GM18498 (cell line): ENCODE data around the gene CBFB.

Source experiments
- ATAC-seq: cut with Tn5 transposase; IDR thresholded peaks from one replicate; pipeline ENCODE4 v1.9.1; 2021; ENCODE audit warnings: mild to moderate bottlenecking, moderate library complexity; ENCODE audit not compliant: unreplicated experiment

Gene CBFB

DNA sequence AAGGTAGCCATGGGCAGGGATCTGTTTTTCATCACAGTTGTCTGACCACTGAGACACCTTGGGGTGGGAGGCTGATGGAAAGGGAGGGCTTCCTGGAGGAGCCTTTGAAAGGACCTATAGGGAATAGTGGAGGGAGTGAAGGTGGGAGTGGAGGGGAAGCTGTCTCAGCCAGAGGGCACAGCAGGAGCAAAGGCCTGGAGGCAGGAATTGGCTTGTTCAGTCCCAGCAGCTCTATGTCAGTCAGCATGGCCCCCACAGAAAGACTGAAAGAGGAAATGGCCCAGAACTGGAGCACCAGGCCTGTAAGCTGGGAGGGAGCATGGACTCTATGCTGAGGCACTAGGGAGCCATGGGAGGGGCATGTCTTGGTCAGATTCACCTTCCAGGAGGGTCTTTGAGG, 12.8 kb upstream of the CBFB start:
- no peak for ATAC-seq

DNA sequence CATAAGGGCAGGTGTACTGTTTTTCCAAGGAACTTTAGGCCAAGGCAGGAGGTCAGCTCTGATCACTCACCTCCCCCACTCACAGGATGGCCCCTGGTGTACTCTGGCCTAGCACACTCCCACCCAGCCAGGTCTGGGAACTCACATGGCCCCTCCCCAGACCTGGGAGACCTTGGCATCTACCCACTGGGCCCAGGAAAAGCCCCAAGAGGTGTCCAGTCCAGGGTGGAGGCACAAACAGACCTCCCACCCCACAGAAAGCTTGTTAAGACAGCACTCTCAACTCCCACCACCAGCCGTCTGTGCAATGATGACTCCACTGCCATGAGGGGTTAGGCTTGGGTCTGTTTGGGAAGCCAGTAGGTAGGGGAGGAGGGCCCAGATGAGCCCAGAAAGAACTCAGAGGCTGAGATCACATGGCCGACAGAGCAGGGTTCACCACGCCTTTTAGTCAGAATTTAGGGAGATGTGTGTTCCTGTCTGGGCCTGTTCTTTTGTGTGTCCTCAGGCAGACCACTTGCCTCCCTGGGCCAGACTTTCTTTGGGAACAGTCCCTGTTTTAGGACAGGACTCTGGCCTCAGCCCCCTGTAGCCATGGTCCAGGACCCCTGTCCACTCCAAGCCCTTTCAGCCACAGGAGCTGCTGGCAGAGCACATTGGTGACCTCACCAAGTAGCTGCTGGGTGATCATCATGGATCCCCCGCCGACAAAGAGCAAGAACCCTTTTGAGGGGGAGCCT, 12.1 kb upstream of the CBFB start:
- no peak for ATAC-seq

DNA sequence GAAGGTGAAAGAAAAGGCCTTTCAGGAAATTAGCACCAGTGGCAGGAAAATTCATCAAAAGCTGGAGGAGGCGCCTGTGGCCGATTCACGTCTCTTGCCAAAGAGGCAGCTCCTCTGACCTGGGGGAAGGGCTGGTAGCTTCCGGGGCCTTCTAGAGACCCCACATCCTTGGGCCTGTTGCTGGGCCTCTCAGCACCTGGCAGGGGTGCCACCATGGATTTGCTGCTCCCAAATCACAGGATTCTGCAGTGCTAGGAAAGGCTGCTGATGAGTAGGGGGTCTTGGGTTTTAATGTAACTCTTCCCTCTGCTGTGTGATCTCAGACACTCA, 11.6 kb upstream of the CBFB start:
- no peak for ATAC-seq

DNA sequence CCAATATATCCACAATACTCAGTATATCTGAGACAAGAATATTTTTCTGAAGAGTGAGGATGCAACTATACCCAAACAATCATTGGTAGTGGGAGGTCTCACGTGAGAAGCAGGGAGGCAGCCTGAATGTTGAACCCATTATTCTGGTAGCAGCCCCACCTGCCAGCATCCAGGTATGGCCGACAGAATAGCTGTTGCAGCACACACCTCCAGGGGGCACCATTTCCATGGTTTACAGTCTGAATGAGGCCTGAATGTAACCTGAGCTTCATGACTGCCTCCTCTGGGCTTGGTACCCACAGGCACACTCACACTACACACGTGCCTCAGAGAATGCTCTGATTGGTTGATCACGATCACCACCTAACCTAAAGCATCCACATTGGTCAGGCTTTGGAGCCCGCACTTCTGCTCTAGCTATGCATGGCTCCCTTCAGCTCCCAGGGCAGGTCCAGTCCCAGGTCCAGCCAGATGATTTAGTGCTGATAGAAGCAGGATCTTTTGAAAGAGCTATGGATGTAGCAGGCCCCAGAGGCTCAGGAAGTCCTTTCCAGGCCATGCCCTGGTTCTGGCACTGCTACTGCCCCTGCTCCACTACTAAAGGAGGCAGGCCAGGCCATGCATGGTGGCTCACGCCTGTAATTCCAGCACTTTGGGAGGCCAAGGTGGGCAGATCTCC, 11.0 kb upstream of the CBFB start:
- ATAC-seq: peak; percentile 82

DNA sequence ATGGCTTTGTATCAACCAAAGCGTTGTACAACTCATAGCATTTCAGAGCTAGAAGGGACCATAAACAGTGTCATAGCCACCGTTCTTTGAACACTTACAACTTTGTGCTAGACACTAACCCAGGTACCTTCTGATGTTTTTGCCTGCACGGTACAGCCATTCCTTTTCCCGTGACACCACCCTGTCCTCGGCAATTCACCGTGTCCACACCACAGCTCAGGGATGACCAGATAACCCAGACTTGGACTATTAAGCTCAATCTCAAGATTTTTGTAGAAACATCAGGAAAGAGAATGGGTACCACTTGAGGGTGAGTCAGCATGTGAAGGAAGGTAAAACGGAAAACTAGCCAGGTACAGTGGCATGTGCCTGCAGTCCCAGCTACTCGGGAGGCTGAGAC, 9.8 kb upstream of the CBFB start:
- no peak for ATAC-seq

DNA sequence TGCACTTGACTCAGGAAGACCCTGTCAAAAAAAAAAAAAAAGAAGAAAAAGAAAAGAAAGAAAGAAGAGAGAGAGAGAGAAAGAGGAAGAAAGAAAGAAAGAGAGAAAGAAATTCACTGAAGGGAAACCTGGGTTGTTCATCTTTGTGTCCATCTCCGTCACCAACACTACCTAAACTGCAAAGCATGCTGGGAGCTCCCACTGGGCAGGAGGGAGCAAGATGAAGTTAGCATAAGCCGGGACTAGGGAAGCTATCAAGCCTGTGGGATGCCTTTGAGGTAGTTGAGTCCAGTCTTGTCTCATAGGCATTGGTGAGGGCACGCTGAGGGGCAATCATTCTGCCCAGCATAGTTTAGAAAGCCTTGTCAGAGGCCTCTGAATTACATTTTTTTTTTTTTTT, 7.6 kb upstream of the CBFB start:
- no peak for ATAC-seq

DNA sequence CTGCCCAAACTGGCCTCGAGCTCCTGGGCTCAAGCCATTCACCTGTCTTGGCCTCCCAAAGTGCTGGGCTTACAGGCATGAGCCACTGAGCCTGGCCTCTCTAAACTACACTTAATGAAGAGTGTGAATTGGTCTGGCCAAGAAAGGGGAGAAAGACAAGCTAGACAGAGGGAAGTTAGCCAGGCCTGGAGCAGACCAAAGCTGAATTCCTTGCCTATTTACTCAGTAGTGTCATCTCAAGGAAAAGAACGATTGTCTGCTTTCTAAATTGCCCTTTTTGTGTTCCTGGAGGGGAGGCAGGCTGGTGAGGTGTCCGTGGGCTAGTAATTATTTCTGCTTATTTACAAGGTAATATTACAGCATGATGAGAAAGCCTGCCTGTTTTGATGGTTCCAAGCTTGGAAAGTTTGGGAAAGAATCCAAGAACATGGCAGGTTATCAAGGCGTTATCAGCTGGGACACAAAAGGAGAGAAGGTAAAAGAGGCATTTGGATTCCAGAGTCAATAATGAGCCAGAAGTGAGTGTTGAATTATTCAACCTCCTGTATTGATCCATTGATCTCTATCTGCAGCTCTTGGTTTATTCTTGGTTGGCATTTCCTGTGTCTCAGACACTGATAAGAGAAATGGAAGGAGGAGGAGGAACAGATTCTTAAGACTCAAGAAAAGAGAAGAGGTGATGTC, 6.3 kb upstream of the CBFB start:
- ATAC-seq: no peak

DNA sequence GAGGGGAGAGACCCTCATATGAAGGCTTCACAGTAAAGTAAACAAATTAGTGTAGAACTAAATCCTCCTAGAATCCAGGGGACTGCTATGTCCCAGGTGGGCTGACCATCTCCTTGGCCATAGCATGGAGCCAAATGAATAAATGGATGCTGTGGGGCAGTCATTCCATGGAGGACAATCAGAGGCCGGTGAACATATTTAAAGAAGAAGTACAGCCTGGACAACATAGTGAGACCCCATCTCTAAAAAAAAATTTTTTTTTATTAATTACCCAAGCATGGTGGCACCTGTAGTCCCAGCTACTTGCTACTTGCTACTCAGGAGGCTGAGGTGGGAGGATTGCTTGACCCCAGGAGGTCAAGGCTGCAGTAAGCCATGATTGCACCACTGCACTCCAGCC, 5.3 kb upstream of the CBFB start:
- no peak for ATAC-seq

DNA sequence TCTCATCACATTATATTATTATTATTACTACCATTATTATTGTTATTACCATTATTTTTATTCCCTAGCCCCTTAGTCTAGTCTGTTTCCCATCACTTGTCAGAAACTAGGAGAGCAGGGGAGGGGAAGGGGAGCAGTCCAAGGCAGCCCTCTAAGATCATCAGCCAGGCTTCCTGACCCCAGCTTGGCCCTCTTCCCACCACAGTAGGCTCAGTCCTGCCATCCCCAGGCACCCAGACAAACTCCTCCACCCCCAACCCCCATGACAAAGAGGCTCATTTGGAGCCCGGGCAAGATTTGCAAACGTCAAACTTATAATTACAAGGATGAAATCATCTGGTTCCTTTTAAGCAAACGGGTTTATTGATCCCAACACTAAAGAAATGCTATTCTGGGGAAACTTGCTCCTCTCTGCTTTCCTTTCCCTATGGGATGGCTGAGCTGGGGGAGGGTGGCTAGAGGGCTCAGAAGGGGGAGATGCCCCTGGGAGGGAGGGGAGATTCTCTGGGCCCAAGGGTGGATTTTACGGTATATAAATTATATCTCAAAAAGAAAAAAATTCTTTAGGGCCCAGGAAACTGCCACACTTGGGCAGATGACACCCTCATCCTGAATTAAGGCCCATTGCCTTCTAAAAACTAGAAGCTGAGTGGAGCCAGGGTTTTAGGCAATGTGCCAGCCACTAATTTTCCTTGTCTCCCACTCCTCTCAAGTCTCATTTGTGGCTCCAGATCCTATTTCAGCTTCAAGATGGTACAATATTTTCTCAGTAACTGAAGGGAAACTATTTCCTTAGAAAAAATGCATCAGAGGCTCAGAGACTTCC, 4.4 kb upstream of the CBFB start:
- ATAC-seq: no peak

DNA sequence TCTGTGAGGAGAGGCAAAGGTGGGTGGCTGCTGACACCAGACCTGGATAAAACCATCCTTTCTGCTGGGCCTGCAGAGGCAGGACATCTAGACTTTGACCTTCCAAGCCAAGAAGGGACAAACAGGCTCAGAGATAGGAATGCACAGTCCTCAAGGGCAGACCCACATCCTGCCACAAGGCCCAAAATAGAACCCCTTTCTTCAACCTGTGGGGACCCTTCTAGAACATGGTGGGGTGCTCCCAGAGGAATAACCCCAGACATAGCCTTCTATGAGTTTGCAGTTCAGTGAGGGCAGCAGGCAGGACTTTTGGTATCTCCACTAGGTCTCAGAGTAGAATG, 3.8 kb upstream of the CBFB start:
- ATAC-seq: no peak

DNA sequence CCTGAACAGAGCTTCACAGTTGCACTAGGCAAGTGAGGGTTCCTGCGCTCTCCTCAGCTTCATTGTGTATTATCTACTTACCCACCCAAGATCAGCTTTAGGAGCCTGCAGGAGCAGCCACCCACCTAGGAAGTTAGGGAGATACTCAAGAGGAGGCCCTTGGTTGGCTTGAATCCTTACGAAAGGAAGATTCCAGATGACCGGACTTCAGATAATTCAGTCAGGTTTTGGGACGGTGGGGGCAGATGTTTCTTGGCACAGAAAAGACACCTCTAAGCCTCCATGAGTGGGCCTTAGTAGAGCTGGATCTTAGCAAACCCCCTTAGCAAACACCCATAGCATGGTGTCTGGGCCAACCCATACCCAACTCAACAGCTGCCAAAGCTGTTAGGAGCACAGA, 2.4 kb upstream of the CBFB start:
- no peak for ATAC-seq

DNA sequence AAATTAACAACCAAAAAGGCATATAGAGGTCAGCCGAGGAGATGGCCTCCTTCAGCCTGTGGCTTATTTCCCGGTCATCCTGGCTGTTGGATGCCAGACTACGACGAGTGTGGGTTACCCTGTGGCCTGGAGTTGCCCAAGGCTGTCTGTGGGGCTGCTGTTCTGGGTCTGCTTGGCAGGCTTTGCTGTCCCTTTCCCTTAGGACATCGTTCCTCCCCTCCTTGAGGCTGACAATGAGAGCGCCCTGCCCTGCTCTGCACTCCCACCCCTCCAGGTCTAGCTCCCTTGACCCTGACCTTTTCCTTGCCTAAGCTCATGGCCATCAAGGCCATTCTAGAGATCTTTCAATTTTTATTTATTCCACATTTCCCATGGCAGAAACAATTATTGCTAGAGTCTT, 1.9 kb upstream of the CBFB start:
- ATAC-seq: no peak

DNA sequence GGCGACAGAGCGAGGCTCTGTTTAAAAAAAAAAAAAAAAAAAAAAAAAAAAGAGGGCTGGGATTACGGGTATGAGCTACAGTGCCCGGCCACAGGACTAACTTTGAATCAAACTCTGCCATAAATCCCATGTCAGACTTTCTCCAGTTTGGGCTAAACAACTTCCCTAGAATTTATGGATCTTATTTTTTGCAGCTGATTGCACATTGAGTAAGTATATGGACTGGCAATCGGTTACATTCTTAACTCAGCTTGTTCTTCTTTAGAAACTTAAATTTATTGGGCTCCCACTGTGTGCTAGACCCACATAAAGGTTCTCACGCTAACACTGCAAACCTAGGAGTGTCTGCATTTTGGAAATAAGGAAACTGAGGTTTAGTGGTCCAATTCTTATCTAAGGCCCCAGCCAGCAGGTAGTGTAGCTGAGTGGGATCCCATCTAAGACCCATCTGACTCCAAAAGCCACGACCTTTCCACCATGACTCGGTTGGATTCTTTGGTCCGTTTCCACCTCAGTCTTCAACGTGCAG, 718 bp upstream of the CBFB start:
- no peak for ATAC-seq

DNA sequence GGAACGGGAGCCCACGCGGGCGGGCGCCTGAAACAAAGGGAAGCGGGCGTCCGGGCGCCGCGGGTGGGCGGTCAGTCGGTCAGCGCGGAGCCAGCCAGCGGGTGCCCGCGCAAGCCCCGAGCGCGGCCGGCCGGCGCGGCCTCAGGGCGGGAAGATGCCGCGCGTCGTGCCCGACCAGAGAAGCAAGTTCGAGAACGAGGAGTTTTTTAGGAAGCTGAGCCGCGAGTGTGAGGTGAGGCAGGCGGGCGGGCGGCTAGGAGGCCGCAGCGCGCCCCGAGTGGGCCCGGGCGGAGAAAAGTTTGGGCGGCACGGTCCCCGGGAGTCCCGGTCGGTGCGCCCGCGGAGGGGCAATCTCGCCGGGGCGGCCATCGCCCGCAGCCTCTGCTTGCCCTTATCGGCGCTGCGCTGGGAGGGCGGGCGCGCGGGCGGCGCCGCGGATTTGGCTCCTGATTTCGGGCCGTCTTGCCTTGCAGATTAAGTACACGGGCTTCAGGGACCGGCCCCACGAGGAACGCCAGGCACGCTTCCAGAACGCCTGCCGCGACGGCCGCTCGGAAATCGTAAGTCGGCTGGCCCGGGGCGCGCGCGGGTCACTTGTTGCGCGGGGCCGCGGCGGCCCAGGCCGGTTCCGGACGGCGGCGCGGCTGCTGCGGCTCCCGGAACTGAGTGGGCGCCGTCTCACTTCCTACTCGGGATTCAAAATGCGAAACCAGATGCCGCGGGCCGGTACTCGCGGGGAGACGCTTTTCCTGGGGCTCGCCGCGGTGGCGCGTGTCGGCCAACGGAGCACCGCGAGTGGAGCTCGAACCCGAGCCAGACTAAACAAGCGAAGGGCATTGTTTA, 526 bp downstream of the CBFB start:
- peak; percentile 49 for ATAC-seq

DNA sequence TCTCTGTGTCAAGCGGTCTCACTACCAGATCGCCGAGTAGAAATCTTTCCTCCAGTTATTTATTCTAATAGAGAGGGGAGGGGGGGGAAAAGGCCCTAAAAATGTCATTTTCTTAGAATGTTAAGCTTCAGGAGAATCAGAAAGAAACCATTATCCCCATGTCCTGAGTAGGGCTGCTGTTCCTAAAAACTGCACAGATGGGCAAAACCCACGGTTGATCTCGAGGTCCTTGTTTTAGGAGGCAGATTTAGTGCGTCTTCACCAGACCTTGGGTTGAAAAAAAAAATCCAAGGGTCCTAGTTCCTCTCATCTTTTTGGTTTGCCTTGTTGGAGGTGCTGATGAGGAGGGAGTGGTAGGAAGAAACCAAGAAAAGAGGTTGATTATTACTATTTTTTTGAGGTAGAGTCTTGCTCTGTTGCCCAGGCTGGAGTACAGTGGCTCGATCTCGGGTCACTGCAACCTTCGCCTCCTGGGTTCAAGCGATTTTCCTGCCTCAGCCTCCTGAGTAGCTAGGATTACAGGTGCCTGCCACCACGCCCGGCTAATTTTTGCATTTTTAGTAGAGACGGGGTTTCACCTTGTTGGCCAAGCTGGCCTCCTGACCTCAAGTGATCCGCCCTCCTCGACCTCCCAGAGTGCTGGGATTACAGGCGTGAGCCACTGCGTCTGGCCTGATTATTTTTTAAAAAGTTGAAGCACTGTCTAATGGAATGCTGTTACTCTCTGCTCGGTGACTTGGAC, 1.4 kb downstream of the CBFB start:
- ATAC-seq: no peak

DNA sequence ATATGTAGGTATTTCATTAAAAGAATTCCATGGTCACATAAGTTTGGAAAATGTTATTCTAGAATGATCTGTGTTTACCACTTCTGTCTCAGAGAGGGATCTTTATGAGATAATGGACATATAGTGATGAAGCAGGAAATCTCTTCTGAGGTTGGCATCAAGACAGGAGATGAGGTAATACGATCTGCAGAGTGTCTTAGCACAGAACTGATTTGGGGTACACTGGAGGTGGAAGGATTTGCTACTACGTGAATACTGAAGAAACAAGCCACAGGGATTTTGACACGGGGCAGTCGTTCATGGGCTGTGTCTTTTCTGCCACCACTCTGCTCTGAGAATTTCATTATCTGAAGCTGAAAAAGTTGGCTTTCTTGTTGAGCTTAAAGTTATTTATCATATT, 5.5 kb downstream of the CBFB start:
- no peak for ATAC-seq

DNA sequence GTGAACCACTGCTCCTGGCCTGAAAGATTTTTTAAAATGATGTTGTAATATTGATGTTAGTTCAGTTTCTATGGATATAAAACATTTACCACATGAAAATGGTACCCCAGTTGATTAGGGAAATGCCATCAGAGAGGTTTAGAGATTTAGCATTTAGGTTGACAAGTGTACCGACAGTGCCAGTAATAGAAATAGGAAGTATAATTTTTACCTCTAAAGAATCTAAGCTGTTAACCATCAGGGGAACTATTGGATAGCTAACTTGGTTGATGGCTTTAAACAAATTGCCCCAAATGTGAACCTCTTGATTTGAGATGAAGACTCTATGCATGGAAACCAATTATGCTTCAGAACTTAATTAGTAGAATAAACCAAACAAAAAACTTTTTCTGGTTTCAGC, 6.4 kb downstream of the CBFB start:
- ATAC-seq: no peak

DNA sequence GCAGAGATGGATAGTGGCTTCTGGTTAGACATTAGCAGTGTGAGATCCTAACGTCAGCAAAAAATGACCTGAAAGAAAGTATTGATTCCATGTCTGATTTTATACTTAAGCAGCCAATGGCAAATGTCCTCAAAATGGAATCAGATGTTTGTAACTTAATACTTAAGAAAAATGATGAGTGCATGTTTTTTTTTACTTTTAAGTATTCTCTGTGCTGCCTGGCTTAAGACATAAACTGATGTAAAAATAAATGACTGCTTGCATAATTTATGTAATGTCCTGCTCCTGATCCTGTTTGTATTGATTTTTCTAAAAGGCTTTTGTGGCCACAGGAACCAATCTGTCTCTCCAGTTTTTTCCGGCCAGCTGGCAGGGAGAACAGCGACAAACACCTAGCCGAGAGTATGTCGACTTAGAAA, 7.4 kb downstream of the CBFB start:
- ATAC-seq: no peak

DNA sequence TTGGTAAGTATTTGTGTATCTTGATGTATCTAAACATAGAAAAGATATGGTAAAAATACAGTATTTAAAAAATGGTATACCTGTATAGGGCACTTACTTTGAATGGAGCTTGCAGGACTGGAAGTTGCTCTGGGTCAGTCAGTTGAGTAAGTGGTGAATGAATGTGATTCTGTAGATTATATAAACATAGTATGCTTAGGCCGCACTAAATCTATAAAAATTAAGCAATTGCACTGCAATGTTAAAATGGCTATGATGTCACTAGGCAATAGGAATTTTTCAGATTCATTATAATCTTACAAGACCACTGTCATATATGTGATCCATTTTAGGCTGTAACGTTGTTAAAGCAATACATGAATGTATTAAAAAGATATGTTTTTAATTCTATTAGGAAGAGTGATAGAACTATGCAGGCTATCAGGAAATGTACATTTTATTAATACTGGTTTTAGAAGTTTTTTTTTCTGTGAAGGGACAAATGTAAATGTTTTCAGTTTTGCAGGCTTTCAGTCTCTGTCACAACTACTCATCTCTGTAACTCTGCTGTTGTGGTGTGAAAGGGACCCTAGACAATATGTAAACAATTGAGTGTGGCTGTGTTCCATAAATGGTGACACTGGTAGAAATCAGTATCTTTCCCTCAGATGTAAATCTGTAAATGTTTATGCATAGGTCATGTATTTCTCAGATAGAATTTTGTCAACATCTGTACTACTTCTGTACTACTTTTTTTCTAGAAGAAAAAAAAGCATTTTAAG, 10.5 kb downstream of the CBFB start:
- no peak for ATAC-seq
